Measurements from ENCODE around the gene UBXN11. TPM values are rescaled to one million over a fixed set of nuclear protein-coding genes. Genes with fewer than 3 reads are reported as not detected.

UBXN11 gene
- total and polyA plus RNA-seq, 2 of the 13 experiments (the other 11 are each of a cell fraction or from before 2014, with no cell fraction given) = 9.3 to 10.4 TPM

DNA sequence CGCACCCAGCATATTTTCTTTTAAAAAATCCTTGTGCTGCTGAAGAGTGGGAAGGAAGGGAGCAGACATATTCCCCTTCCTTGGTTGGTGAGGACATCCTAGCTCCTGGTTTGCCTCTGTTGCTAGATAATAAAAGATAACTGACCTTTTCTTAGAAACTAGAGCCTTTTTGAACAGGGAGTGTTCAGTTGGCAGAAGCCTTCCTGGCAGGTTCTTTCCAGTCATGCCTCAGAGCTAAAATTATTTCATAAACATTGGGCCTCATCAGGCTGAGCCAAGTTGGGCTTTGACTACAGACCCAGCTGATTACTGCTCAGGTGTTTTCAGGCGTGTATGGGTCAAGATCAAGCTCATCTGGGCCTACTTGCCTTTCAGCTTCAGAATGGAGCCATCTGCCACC, 49.2 kb downstream of the UBXN11 start:
- no peak for DNase-seq (ENCODE audit: low spot score)
- Histone ChIP-seq H3K79me2 (ENCODE audit: insufficient read depth, low read length) (peaks cover 3% of the 10 kb centered on the region), H3K36me3 (replicated peaks in 1 of 2; ENCODE audit: control insufficient read depth in 1 of 2, insufficient read depth in 2 of 2, low read length in 2 of 2) (peaks cover 20 to 67% of the 10 kb centered on the region in 2 experiments), H3K27me3 (ENCODE audit: control insufficient read depth in 1 of 2, insufficient read depth in 2 of 2, low read length in 2 of 2) (no peaks in the 10 kb centered on the region), H3K27ac (ENCODE audit: extremely low read length, insufficient read depth, low read length) (no peak overlapping the region), H4K20me1 (ENCODE audit: insufficient read depth, low read length) (no peaks in the 10 kb centered on the region), H3K9me3 (ENCODE audit: low read length) (no peaks in the 10 kb centered on the region), H3K4me3 (replicated peaks in 1 of 3; ENCODE audit: insufficient read depth in 1 of 3, low read depth in 2 of 3, low read length in 3 of 3) (no peak overlapping the region), H3K4me1 (ENCODE audit: insufficient read depth, low read length) (no peaks in the 10 kb centered on the region), H3K9ac (ENCODE audit: insufficient read depth, low read depth, low read length) (no peak overlapping the region), H3K4me2 (ENCODE audit: low read depth, low read length) (no peak overlapping the region), H2AFZ (ENCODE audit: low read length) (no peak overlapping the region)
- intact Hi-C loops (cut with micrococcal nuclease; ENCODE audit: unreplicated experiment) (no loop called here), in situ Hi-C loops (cut with HindIII; ENCODE audit: extremely low pct_ligation_motif_present, low pct_unique_long_range_greater_than_20kb) (no loop called here)
- ChIA-PET POLR2A (no interaction called here), CTCF (ENCODE audit: low intra/inter-chr PET ratio, low total read pairs) (no interaction called here)
- FAIRE-seq = no peak
- TF ChIP-seq HNRNPL (IDR thresholded peaks at IDR 0.05; ENCODE audit: low read depth, low read length) (no peak), CHD2 (IDR thresholded peaks at IDR 0.05; ENCODE audit: low read depth, low read length) (no peak), AGO2 (optimal IDR thresholded peaks at IDR 0.05; ENCODE audit: low read depth, low read length) (no peak), KDM6A (CRISPR knock-in tag; IDR thresholded peaks at IDR 0.05; ENCODE audit: low read depth) (no peak), ZNF143 (CRISPR knock-in tag; IDR thresholded peaks at IDR 0.05) (no peak), NFIC (IDR thresholded peaks at IDR 0.05; ENCODE audit: low read length) (no peak), DNMT3B (CRISPR knock-in tag; conservative IDR thresholded peaks at IDR 0.05) (no peak), AKNA (CRISPR knock-in tag; IDR thresholded peaks at IDR 0.05; ENCODE audit: borderline replicate concordance) (no peak), ZSCAN20 (CRISPR knock-in tag; IDR thresholded peaks at IDR 0.05; ENCODE audit: borderline replicate concordance) (no peak)
- 94% methylated on average over 2 of the region's 2 CpGs for WGBS (ENCODE audit: low lambda C conversion rate)
- ATAC-seq = no peak
- no TSS peak for BruUV-seq (replicated peaks)
